ENCODE measurements around the gene DOC2A. TPM values are rescaled to one million over a fixed set of nuclear protein-coding genes. Genes with fewer than 3 reads are reported as not detected.

DOC2A gene
- total and polyA plus RNA-seq, 8 donors: 0.77 to 5.1 (median 2.9) TPM

- Histone ChIP-seq H3K36me3 (peaks cover 12 to 98% of the 10 kb centered on the region in 2 donors), H3K27ac (peak overlapping the region; percentile 59 to 72), H3K9me3 (no peaks in the 10 kb centered on the region), H3K4me1 (peaks cover 13 to 44% of the 10 kb centered on the region in 2 donors), H3K27me3 (no peaks in the 10 kb centered on the region), H3K4me3 (no peak overlapping the region)
- no peak for TF ChIP-seq CTCF (IDR thresholded peaks at IDR 0.05)
- intact Hi-C loops (cut with DNase I): no loop called here
- peak in 3 of 4 donors; percentile 42 to 80 (median 75) for DNase-seq
- peak; percentile 79 for ATAC-seq
These were observed 21.5 kb downstream of the DOC2A start for GRCh38 chr16:29989111-29989858.

- Histone ChIP-seq H3K36me3 (peaks cover 12 to 100% of the 10 kb centered on the region in 2 donors), H3K4me1 (peaks cover 16 to 37% of the 10 kb centered on the region in 2 donors), H3K27me3 (no peaks in the 10 kb centered on the region), H3K27ac (peak overlapping the region; percentile 59 to 72), H3K4me3 (no peak overlapping the region), H3K9me3 (no peaks in the 10 kb centered on the region)
- DNase-seq (peak in 1 of 4 donors; percentile 58), ATAC-seq (peak; percentile 6)
- intact Hi-C loops (cut with DNase I): no loop called here
- no peak for TF ChIP-seq CTCF (IDR thresholded peaks at IDR 0.05)
These were observed 22.3 kb downstream of the DOC2A start for GRCh38 chr16:29988346-29989075.

GRCh38 chr16:29987371-29988085, 23.3 kb downstream of the DOC2A start:
- Histone ChIP-seq H3K27ac (peak overlapping the region in 1 of 2 donors; percentile 59), H3K27me3 (no peaks in the 10 kb centered on the region), H3K36me3 (peaks cover 16 to 100% of the 10 kb centered on the region in 2 donors), H3K9me3 (no peaks in the 10 kb centered on the region), H3K4me3 (peak overlapping the region in 1 of 2 donors; percentile 7), H3K4me1 (peaks cover 16 to 30% of the 10 kb centered on the region in 2 donors)
- ATAC-seq: no peak
- intact Hi-C loops (cut with DNase I): no loop called here
- TF ChIP-seq CTCF (IDR thresholded peaks at IDR 0.05): no peak
- DNase-seq: peak in 1 of 4 donors; percentile 78

GRCh38 chr16:29986931-29987330, 23.9 kb downstream of the DOC2A start:
- Histone ChIP-seq H3K27ac (no peak overlapping the region), H3K9me3 (no peaks in the 10 kb centered on the region), H3K4me3 (no peak overlapping the region), H3K4me1 (peaks cover 16 to 24% of the 10 kb centered on the region in 2 donors), H3K27me3 (no peaks in the 10 kb centered on the region), H3K36me3 (peaks cover 16 to 100% of the 10 kb centered on the region in 2 donors)
- DNase-seq: no peak
- no peak for ATAC-seq
- no peak for TF ChIP-seq CTCF (IDR thresholded peaks at IDR 0.05)
- intact Hi-C loops (cut with DNase I): no loop called here

Measured in left lung (tissue), 10 donors.